Measurements from ENCODE around the gene GLRA2.
"Not testable (repeated sequence)": the region's sequence is repeated elsewhere in the genome, so short reads cannot be mapped to it uniquely, and the experiment has no call there.

GRCh38 chrX:14688331-14688730 lies 159.0 kb downstream of the GLRA2 start:
- TF ChIP-seq CTCF (conservative IDR thresholded peaks at IDR 0.05 in 1 of 2, IDR thresholded peaks at IDR 0.05 in 1 of 2; ENCODE audit: extremely low read depth in 1 of 2, insufficient read depth in 1 of 2, low read depth in 1 of 2, low read length in 2 of 2); EZH2 (IDR thresholded peaks at IDR 0.05; ENCODE audit: borderline replicate concordance, low read length): not testable (repeated sequence)

Data from mammary epithelial cell (primary cell).